ENCODE data around the gene HPCAL4. TPM values are rescaled to one million over a fixed set of nuclear protein-coding genes. Genes with fewer than 3 reads are reported as not detected.

The HPCAL4 gene
- total and polyA plus RNA-seq, 10 of the 15 experiments (the other 5 are each of a cell fraction or from before 2014, with no cell fraction given) = 0.05 to 0.18 (median 0.06) TPM; not detected in 5

GRCh38 chr1:39717809-39718208 lies 26.6 kb upstream of the HPCAL4 start:
- no peak for TF ChIP-seq ATF3 (IDR thresholded peaks at IDR 0.05; ENCODE audit: borderline replicate concordance, extremely low read depth, low read depth, low read length)
- TF ChIP-seq RFX5 (IDR thresholded peaks at IDR 0.05; ENCODE audit: low read depth, low read length) = no peak
- no peak for TF ChIP-seq CBX5 (IDR thresholded peaks at IDR 0.05; ENCODE audit: low read depth)
- intact Hi-C loops (cut with micrococcal nuclease; ENCODE audit: unreplicated experiment) = no loop called here
- Histone ChIP-seq H4K20me1 (ENCODE audit: control insufficient read depth, insufficient read depth) (no peaks in the 10 kb centered on the region), H3K27me3 (replicated peaks in 1 of 2; ENCODE audit: control insufficient read depth in 2 of 2, insufficient read depth in 2 of 2, low read length in 1 of 2) (0 out of 4 replicates have a peak, but pooled peaks cover 0 to 2% of the 10 kb centered on the region in 2 experiments), H3K4me1 (ENCODE audit: control insufficient read depth, insufficient read depth, low read length) (no peaks in the 10 kb centered on the region), H3K36me3 (ENCODE audit: control insufficient read depth in 2 of 2, insufficient read depth in 2 of 2, low read length in 1 of 2) (no peaks in the 10 kb centered on the region), H3K79me2 (ENCODE audit: control insufficient read depth, insufficient read depth, low read length) (no peaks in the 10 kb centered on the region), H3K4me3 (no peak overlapping the region), H3K27ac (ENCODE audit: control insufficient read depth, insufficient read depth) (no peak overlapping the region), H3K9me3 (replicated peaks; ENCODE audit: control insufficient read depth, insufficient read depth, low read length) (no peaks in the 10 kb centered on the region), H3K9ac (ENCODE audit: control insufficient read depth, insufficient read depth, low read length) (no peak overlapping the region), H2AFZ (ENCODE audit: control insufficient read depth, low read depth, low read length) (no peak overlapping the region), H3K4me2 (ENCODE audit: control insufficient read depth, insufficient read depth) (no peak overlapping the region)
- ChIA-PET SMC1A (ENCODE audit: uncharacterized antibody, unreplicated experiment) (interaction anchor here (0.6 to 1.8 kb wide), 4 partner anchors 12 to 314 kb away, joined by 3 to 6 read pairs (median 4); no protein-coding TSS in a partner anchor), CTCF (interaction anchor here (1.0 to 2.8 kb wide), 5 partner anchors 11 to 112 kb away, joined by 3 to 11 read pairs (median 6); no protein-coding TSS in a partner anchor), POLR2A (no interaction called here), RAD21 (ENCODE audit: unreplicated experiment) (interaction anchor here (1.1 to 3.3 kb wide), 2 partner anchors 17 to 112 kb away, joined by 3 to 29 read pairs; no protein-coding TSS in a partner anchor)
- WGBS (ENCODE audit: insufficient coverage, insufficient replicate concordance, low lambda C conversion rate, missing lambda C conversion rate) = 16% methylated on average over 6 of the region's 6 CpGs
- BruUV-seq (replicated peaks) = no TSS peak
- no peak for DNase-seq (ENCODE audit: low read depth, low spot score)
- in situ Hi-C loops (cut with MboI) = no loop called here
- ATAC-seq = no peak
- FAIRE-seq = no peak

DNA sequence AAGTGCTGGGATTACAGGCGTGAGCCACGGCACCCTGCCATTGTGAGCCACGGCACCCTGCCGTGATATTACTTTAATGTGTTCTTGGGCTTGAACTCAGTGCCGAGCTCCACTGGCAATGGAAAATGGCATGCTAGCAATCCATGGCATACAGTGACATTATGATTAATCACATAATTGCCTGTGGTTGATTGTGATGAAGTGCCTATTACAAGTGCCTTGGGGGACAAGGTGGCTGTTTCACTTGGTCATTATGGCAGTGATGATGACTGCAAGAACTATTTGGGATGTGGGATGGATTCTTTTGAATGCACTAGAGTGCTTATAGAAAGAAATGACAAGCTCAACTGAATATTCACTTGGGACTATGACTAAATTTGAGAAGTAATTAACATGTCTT lies 22.3 kb upstream of the HPCAL4 start:
- TF ChIP-seq WRNIP1 (IDR thresholded peaks at IDR 0.05; ENCODE audit: borderline replicate concordance, low read depth, low read length) (no peak), ATF2 (IDR thresholded peaks at IDR 0.05; ENCODE audit: low read length) (no peak), ESRRA (IDR thresholded peaks at IDR 0.05; ENCODE audit: low read length) (no peak), BCL11A (IDR thresholded peaks at IDR 0.05; ENCODE audit: low read depth, low read length) (no peak), MAX (IDR thresholded peaks at IDR 0.05; ENCODE audit: low read depth, low read length) (no peak), POLR2AphosphoS2 (IDR thresholded peaks at IDR 0.05; ENCODE audit: low read depth, low read length) (no peak)
- TF ChIP-seq, protein P1, sequence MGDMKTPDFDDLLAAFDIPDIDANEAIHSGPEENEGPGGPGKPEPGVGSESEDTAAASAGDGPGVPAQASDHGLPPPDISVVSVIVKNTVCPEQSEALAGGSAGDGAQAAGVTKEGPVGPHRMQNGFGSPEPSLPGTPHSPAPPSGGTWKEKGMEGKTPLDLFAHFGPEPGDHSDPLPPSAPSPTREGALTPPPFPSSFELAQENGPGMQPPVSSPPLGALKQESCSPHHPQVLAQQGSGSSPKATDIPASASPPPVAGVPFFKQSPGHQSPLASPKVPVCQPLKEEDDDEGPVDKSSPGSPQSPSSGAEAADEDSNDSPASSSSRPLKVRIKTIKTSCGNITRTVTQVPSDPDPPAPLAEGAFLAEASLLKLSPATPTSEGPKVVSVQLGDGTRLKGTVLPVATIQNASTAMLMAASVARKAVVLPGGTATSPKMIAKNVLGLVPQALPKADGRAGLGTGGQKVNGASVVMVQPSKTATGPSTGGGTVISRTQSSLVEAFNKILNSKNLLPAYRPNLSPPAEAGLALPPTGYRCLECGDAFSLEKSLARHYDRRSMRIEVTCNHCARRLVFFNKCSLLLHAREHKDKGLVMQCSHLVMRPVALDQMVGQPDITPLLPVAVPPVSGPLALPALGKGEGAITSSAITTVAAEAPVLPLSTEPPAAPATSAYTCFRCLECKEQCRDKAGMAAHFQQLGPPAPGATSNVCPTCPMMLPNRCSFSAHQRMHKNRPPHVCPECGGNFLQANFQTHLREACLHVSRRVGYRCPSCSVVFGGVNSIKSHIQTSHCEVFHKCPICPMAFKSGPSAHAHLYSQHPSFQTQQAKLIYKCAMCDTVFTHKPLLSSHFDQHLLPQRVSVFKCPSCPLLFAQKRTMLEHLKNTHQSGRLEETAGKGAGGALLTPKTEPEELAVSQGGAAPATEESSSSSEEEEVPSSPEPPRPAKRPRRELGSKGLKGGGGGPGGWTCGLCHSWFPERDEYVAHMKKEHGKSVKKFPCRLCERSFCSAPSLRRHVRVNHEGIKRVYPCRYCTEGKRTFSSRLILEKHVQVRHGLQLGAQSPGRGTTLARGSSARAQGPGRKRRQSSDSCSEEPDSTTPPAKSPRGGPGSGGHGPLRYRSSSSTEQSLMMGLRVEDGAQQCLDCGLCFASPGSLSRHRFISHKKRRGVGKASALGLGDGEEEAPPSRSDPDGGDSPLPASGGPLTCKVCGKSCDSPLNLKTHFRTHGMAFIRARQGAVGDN (IDR thresholded peaks at IDR 0.05) = no peak
- 72% methylated on average over 5 of the region's 5 CpGs for WGBS (ENCODE audit: insufficient coverage, insufficient replicate concordance, low lambda C conversion rate, missing lambda C conversion rate)

More for the DNA sequence above, 22.3 kb upstream of the HPCAL4 start:
- BruUV-seq (replicated peaks) = no TSS peak
- RAD21 ChIA-PET (ENCODE audit: unreplicated experiment) = no interaction called here
- no peaks in the 10 kb centered on the region for H3K79me2 ChIP-seq (ENCODE audit: control insufficient read depth, insufficient read depth, low read length)
- CTCF ChIA-PET = interaction anchor here (0.6 to 2.1 kb wide), 8 partner anchors 39 to 136 kb away, joined by 3 to 7 read pairs (median 4); no protein-coding TSS in a partner anchor
- H4K20me1 ChIP-seq (ENCODE audit: control insufficient read depth, insufficient read depth) = no peaks in the 10 kb centered on the region
- 0 out of 4 replicates have a peak, but pooled peaks cover 0 to 2% of the 10 kb centered on the region in 2 experiments for H3K27me3 ChIP-seq (replicated peaks in 1 of 2; ENCODE audit: control insufficient read depth in 2 of 2, insufficient read depth in 2 of 2, low read length in 1 of 2)
- no peaks in the 10 kb centered on the region for H3K36me3 ChIP-seq (ENCODE audit: control insufficient read depth in 2 of 2, insufficient read depth in 2 of 2, low read length in 1 of 2)
- SMC1A ChIA-PET (ENCODE audit: uncharacterized antibody, unreplicated experiment) = interaction anchor here (1.5 to 1.7 kb wide), 2 partner anchors 10 to 19 kb away, joined by 3 read pairs; no protein-coding TSS in a partner anchor
- no peak overlapping the region for H3K4me2 ChIP-seq (ENCODE audit: control insufficient read depth, insufficient read depth)
- intact Hi-C loops (cut with micrococcal nuclease; ENCODE audit: unreplicated experiment) (no loop called here), in situ Hi-C loops (cut with MboI) (no loop called here)
- no peak overlapping the region for H3K27ac ChIP-seq (ENCODE audit: control insufficient read depth, insufficient read depth)
- POLR2A ChIA-PET = no interaction called here
- no peaks in the 10 kb centered on the region; the same call in 2 of the 3 replicates for H3K9me3 ChIP-seq (replicated peaks; ENCODE audit: control insufficient read depth, insufficient read depth, low read length)
- no peak for FAIRE-seq
- H3K4me1 ChIP-seq (ENCODE audit: control insufficient read depth, insufficient read depth, low read length) = no peaks in the 10 kb centered on the region
- H2AFZ ChIP-seq (ENCODE audit: control insufficient read depth, low read depth, low read length) = no peak overlapping the region
- no peak overlapping the region for H3K9ac ChIP-seq (ENCODE audit: control insufficient read depth, insufficient read depth, low read length)
- H3K4me3 ChIP-seq = no peak overlapping the region
- DNase-seq (ENCODE audit: low read depth, low spot score) = no peak
- ATAC-seq = no peak

All from GM12878 (cell line).